Uterus (tissue), 4 donors: Measurements from ENCODE around the gene TMEM266. TPM values are rescaled to one million over a fixed set of nuclear protein-coding genes. Genes with fewer than 3 reads are reported as not detected.

Experiments
- DNase-seq, 2 donors: peaks; one replicate each; pipeline ENCODE4 v3.0.0-alpha.2; 2019 to 2020
- H3K27ac ChIP-seq, 2 donors: fragments of 200-600 bp; sonication (generic); 1 replicate in 1 of 2; 2 replicates in 1 of 2; pipeline ENCODE4 v1.5.1; 2016 to 2018
- H3K27me3 ChIP-seq, 2 donors: fragments of 200-600 bp; sonication (generic); one replicate each; pipeline ENCODE4 v1.5.1; 2018 to 2019; ENCODE audit warnings: control low read depth in 1 of 2
- H3K36me3 ChIP-seq, 2 donors: fragments of 200-600 bp; sonication (generic); one replicate each; pipeline ENCODE4 v1.5.1; 2019; ENCODE audit warnings: control low read depth in 1 of 2
- H3K4me1 ChIP-seq, 2 donors: fragments of 200-600 bp; sonication (generic); one replicate each; pipeline ENCODE4 v1.5.1; 2018 to 2019; ENCODE audit warnings: control low read depth in 1 of 2
- H3K4me3 ChIP-seq, 2 donors: fragments of 200-600 bp; sonication (generic); 1 replicate in 1 of 2; 2 replicates in 1 of 2; pipeline ENCODE4 v1.5.1; 2018 to 2019; ENCODE audit warnings: mild to moderate bottlenecking in 1 of 2
- H3K9me3 ChIP-seq, 2 donors: fragments of 200-600 bp; sonication (generic); one replicate each; pipeline ENCODE4 v1.5.1; 2019; ENCODE audit warnings: control low read depth in 1 of 2
- CTCF ChIP-seq, 4 experiments: fragments of 200-600 bp in 2 of 4; fragments of 450-650 bp in 2 of 4; sonication (generic) in 2 of 4; IDR thresholded peaks; one replicate each; pipeline ENCODE4 v1.5.1; 2016 to 2019; ENCODE audit warnings: antibody characterized with exemption in 4 of 4, mild to moderate bottlenecking in 2 of 4, moderate library complexity in 1 of 4
- POLR2A ChIP-seq, 2 donors: fragments of 450-650 bp; IDR thresholded peaks; one replicate each; pipeline ENCODE4 v1.6.1; 2016; ENCODE audit warnings: antibody characterized with exemption in 2 of 2, mild to moderate bottlenecking in 1 of 2, moderate library complexity in 1 of 2
- intact Hi-C: fragments of 100-400 bp; cut with DNase I; formaldehyde crosslinking; loops from one replicate; pipeline ENCODE4 v1.15.1; 2023; ENCODE audit warnings: low total_unique reads
- total RNA-seq, 4 donors: library from RNA; depleted of rRNA in 3 of 4; stranded (reverse); fragments of >200 nt in 3 of 4; gene quantifications; one replicate each; pipeline versions ENCODE4 v1.1.0 to v1.2.4, GENCODE V29; 2014 to 2023
- donor health status: DM: yes; HTN: yes; CAD: no.

Gene TMEM266
- total RNA-seq, 4 donors from 2014 or later = 0.35 TPM; not detected in 3

GRCh38 chr15:76135516-76135915, 75.7 kb downstream of the TMEM266 start:
- intact Hi-C loops = no loop called here

GRCh38 chr15:76138436-76138835, 78.7 kb downstream of the TMEM266 start:
- DNase-seq = no peak
- Histone ChIP-seq H3K4me3 (no peak overlapping the region), H3K9me3 (no peaks in the 10 kb centered on the region), H3K36me3 (no peaks in the 10 kb centered on the region), H3K27ac (no peak overlapping the region), H3K4me1 (no peaks in the 10 kb centered on the region), H3K27me3 (no peaks in the 10 kb centered on the region)
- TF ChIP-seq CTCF (IDR thresholded peaks at IDR 0.05) (no peak), POLR2A (IDR thresholded peaks at IDR 0.05) (no peak)
- intact Hi-C loops = no loop called here

More at GRCh38 chr15:76135516-76135915, 75.7 kb downstream of the TMEM266 start:
- Histone ChIP-seq H3K9me3 (no peaks in the 10 kb centered on the region), H3K36me3 (no peaks in the 10 kb centered on the region), H3K27ac (no peak overlapping the region), H3K4me3 (no peak overlapping the region), H3K27me3 (no peaks in the 10 kb centered on the region), H3K4me1 (no peaks in the 10 kb centered on the region)
- no peak for TF ChIP-seq POLR2A (IDR thresholded peaks at IDR 0.05)
- no peak for TF ChIP-seq CTCF (IDR thresholded peaks at IDR 0.05)
- no peak for DNase-seq

- DNase-seq = peak; percentile 45 to 53
- Histone ChIP-seq H3K4me1 (no peaks in the 10 kb centered on the region), H3K27ac (no peak overlapping the region), H3K36me3 (no peaks in the 10 kb centered on the region), H3K4me3 (peak overlapping the region in 1 of 2 donors; percentile 1), H3K9me3 (no peaks in the 10 kb centered on the region), H3K27me3 (no peaks in the 10 kb centered on the region)
- intact Hi-C loops = no loop called here
- TF ChIP-seq POLR2A (IDR thresholded peaks at IDR 0.05) = no peak
- peak; percentile 61 to 78 (median 75) for TF ChIP-seq CTCF (IDR thresholded peaks at IDR 0.05)
Observed at GRCh38 chr15:76139368-76140073, 79.7 kb downstream of the TMEM266 start.

- H3K36me3 ChIP-seq = no peaks in the 10 kb centered on the region
- H3K27me3 ChIP-seq = no peaks in the 10 kb centered on the region
- H3K27ac ChIP-seq = no peak overlapping the region
- intact Hi-C loops = no loop called here
- no peak for TF ChIP-seq CTCF (IDR thresholded peaks at IDR 0.05)
- TF ChIP-seq POLR2A (IDR thresholded peaks at IDR 0.05) = no peak
- no peaks in the 10 kb centered on the region for H3K9me3 ChIP-seq
- peak overlapping the region in 1 of 2 donors; percentile 1 for H3K4me3 ChIP-seq
- DNase-seq = no peak
- H3K4me1 ChIP-seq = no peaks in the 10 kb centered on the region
Observed at GRCh38 chr15:76140074-76140464, 80.3 kb downstream of the TMEM266 start.

GRCh38 chr15:76146812-76147211, 87.0 kb downstream of the TMEM266 start:
- H3K4me3 ChIP-seq = no peak overlapping the region
- intact Hi-C loops = no loop called here
- no peaks in the 10 kb centered on the region for H3K36me3 ChIP-seq
- no peaks in the 10 kb centered on the region for H3K27me3 ChIP-seq
- TF ChIP-seq CTCF (IDR thresholded peaks at IDR 0.05) (no peak), POLR2A (IDR thresholded peaks at IDR 0.05) (no peak)
- no peaks in the 10 kb centered on the region for H3K4me1 ChIP-seq
- DNase-seq = no peak
- H3K9me3 ChIP-seq = no peaks in the 10 kb centered on the region
- no peak overlapping the region for H3K27ac ChIP-seq
